ENCODE results near the gene GALNT1.

The GALNT1 gene

GRCh38 chr18:35581546-35581897, at the start of gene GALNT1:
TSS of gene GALNT1 (plus strand) at chr18:35581740. CDS start at chr18:35654663, 72,923 bp downstream.
- peak within 1 kb of the TSS; percentile 82 for H3K27ac ChIP-seq
- peak within 1 kb of the TSS; percentile 90 for H3K4me2 ChIP-seq (ENCODE audit: low read length)
- H3K9ac ChIP-seq: peak within 1 kb of the TSS; percentile 57
- H2AFZ ChIP-seq: peak within 1 kb of the TSS; percentile 98
- peaks cover 6% of the 10 kb centered on the region for H3K4me1 ChIP-seq
- no peaks in the 10 kb centered on the region for H3K27me3 ChIP-seq (ENCODE audit: control insufficient read depth, insufficient read depth, low read length)
- TF ChIP-seq, protein P1, sequence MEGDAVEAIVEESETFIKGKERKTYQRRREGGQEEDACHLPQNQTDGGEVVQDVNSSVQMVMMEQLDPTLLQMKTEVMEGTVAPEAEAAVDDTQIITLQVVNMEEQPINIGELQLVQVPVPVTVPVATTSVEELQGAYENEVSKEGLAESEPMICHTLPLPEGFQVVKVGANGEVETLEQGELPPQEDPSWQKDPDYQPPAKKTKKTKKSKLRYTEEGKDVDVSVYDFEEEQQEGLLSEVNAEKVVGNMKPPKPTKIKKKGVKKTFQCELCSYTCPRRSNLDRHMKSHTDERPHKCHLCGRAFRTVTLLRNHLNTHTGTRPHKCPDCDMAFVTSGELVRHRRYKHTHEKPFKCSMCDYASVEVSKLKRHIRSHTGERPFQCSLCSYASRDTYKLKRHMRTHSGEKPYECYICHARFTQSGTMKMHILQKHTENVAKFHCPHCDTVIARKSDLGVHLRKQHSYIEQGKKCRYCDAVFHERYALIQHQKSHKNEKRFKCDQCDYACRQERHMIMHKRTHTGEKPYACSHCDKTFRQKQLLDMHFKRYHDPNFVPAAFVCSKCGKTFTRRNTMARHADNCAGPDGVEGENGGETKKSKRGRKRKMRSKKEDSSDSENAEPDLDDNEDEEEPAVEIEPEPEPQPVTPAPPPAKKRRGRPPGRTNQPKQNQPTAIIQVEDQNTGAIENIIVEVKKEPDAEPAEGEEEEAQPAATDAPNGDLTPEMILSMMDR (IDR thresholded peaks at IDR 0.05): no peak
- peaks cover 6% of the 10 kb centered on the region for H3K79me2 ChIP-seq
- H3K36me3 ChIP-seq (ENCODE audit: control insufficient read depth, insufficient read depth, low read length): no peaks in the 10 kb centered on the region
- H3K9me3 ChIP-seq (ENCODE audit: control insufficient read depth, low read length): no peaks in the 10 kb centered on the region
- H3K4me3 ChIP-seq (ENCODE audit: low read depth, low read length): peak within 1 kb of the TSS; percentile 72

DNA sequence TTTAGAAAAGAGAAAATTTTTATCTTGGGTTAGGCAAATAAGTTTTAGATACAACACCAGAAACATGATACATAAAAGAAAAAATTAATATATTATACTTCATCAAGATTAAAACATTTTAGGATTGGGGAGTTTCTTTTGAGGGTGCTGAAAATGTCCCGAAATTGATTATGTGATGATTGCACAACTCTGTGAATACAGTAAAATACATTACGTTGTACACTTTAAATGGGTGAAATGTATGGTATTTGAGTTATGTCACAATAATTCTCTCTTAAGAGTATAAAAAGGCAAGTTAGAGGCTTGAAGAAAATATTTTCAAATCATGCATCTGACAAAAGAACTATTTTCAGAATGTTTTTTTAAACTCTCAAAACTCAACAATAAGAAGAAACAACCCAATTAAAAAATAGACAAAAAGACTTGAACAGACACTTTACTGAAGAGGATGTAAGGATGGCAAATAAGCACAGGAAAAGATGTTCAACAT, 47.6 kb upstream of the GALNT1 start:
- H3K9me3 ChIP-seq (ENCODE audit: control insufficient read depth, low read length): no peaks in the 10 kb centered on the region
- H3K79me2 ChIP-seq: no peaks in the 10 kb centered on the region
- H3K4me3 ChIP-seq (ENCODE audit: low read depth, low read length): no peak overlapping the region
- TF ChIP-seq, protein P1 (IDR thresholded peaks at IDR 0.05): no peak
- no peaks in the 10 kb centered on the region for H3K4me1 ChIP-seq
- no peak overlapping the region for H2AFZ ChIP-seq
- no peak overlapping the region for H3K9ac ChIP-seq
- H3K4me2 ChIP-seq (ENCODE audit: low read length): no peak overlapping the region
- no peak overlapping the region for H3K27ac ChIP-seq
- H3K36me3 ChIP-seq (ENCODE audit: control insufficient read depth, insufficient read depth, low read length): peaks cover 4% of the 10 kb centered on the region
- no peaks in the 10 kb centered on the region for H3K27me3 ChIP-seq (ENCODE audit: control insufficient read depth, insufficient read depth, low read length)

- no peak overlapping the region for H3K27ac ChIP-seq
- no peaks in the 10 kb centered on the region for H3K4me1 ChIP-seq
- no peaks in the 10 kb centered on the region for H3K9me3 ChIP-seq (ENCODE audit: control insufficient read depth, low read length)
- TF ChIP-seq, protein P1 (IDR thresholded peaks at IDR 0.05): no peak
- H2AFZ ChIP-seq: no peak overlapping the region
- H3K27me3 ChIP-seq (ENCODE audit: control insufficient read depth, insufficient read depth, low read length): no peaks in the 10 kb centered on the region
- no peaks in the 10 kb centered on the region for H3K79me2 ChIP-seq
- H3K4me3 ChIP-seq (ENCODE audit: low read depth, low read length): no peak overlapping the region
- no peak overlapping the region for H3K4me2 ChIP-seq (ENCODE audit: low read length)
- H3K9ac ChIP-seq: no peak overlapping the region
- peaks cover 4% of the 10 kb centered on the region for H3K36me3 ChIP-seq (ENCODE audit: control insufficient read depth, insufficient read depth, low read length)
These were observed 46.2 kb upstream of the GALNT1 start for GRCh38 chr18:35535297-35535696.

GRCh38 chr18:35542356-35542755, 39.2 kb upstream of the GALNT1 start:
- Histone ChIP-seq H3K36me3 (ENCODE audit: control insufficient read depth, insufficient read depth, low read length) (no peaks in the 10 kb centered on the region), H3K79me2 (no peaks in the 10 kb centered on the region), H3K27ac (no peak overlapping the region), H3K4me1 (no peaks in the 10 kb centered on the region), H3K9ac (no peak overlapping the region), H3K27me3 (ENCODE audit: control insufficient read depth, insufficient read depth, low read length) (no peaks in the 10 kb centered on the region), H2AFZ (no peak overlapping the region), H3K4me3 (ENCODE audit: low read depth, low read length) (no peak overlapping the region), H3K4me2 (ENCODE audit: low read length) (no peak overlapping the region), H3K9me3 (ENCODE audit: control insufficient read depth, low read length) (no peaks in the 10 kb centered on the region)
- TF ChIP-seq, protein P1 (IDR thresholded peaks at IDR 0.05): no peak

GRCh38 chr18:35547008-35547605, 34.4 kb upstream of the GALNT1 start:
- Histone ChIP-seq H3K36me3 (ENCODE audit: control insufficient read depth, insufficient read depth, low read length) (no peaks in the 10 kb centered on the region), H3K27ac (no peak overlapping the region), H3K9me3 (ENCODE audit: control insufficient read depth, low read length) (no peaks in the 10 kb centered on the region), H3K79me2 (no peaks in the 10 kb centered on the region), H3K4me3 (ENCODE audit: low read depth, low read length) (no peak overlapping the region), H3K27me3 (ENCODE audit: control insufficient read depth, insufficient read depth, low read length) (no peaks in the 10 kb centered on the region), H2AFZ (no peak overlapping the region), H3K4me1 (no peaks in the 10 kb centered on the region), H3K4me2 (ENCODE audit: low read length) (no peak overlapping the region), H3K9ac (no peak overlapping the region)
- TF ChIP-seq, protein P1 (IDR thresholded peaks at IDR 0.05): no peak

Measured in parathyroid adenoma (tissue), 2 donors.